HepG2 (cell line): Measurements from ENCODE around the gene DOHH. TPM values are rescaled to one million over a fixed set of nuclear protein-coding genes. Genes with fewer than 3 reads are reported as not detected.

Experiments
- ATF1 ChIP-seq: IDR thresholded peaks from 2 replicates; pipeline ENCODE4 v1.6.1; 2016; ENCODE audit warnings: mild to moderate bottlenecking, control low read depth
- CBX5 ChIP-seq: sonication (generic); formaldehyde crosslinking; IDR thresholded peaks from 2 replicates; pipeline ENCODE4 v1.4.0; 2020; ENCODE audit warnings: missing genetic modification reagents, borderline replicate concordance
- DMTF1 ChIP-seq: sonication (generic); formaldehyde crosslinking; IDR thresholded peaks from 2 replicates; pipeline ENCODE4 v1.4.0; 2020; ENCODE audit warnings: mild to moderate bottlenecking, missing genetic modification reagents
- DRAP1 ChIP-seq: IDR thresholded peaks from 2 replicates; pipeline ENCODE4 v1.6.1; 2016; ENCODE audit warnings: missing genetic modification reagents, missing compliant biosample characterization
- FOXP1 ChIP-seq, 2 experiments: fragments of 450-650 bp in 1 of 2; IDR thresholded peaks; 2 replicates each; pipeline ENCODE4 v1.6.1; 2017 to 2018; ENCODE audit warnings: antibody characterized with exemption in 1 of 2
- HDAC2 ChIP-seq: sonication (generic); formaldehyde crosslinking; IDR thresholded peaks from 2 replicates; pipeline ENCODE4 v1.4.0; 2020; ENCODE audit warnings: missing genetic modification reagents
- IRF9 ChIP-seq: sonication (generic); formaldehyde crosslinking; IDR thresholded peaks from 2 replicates; pipeline ENCODE4 v1.8.0; 2022; ENCODE audit warnings: missing genetic modification reagents, mild to moderate bottlenecking, borderline replicate concordance
- KMT2B ChIP-seq: IDR thresholded peaks from 2 replicates; pipeline ENCODE4 v1.6.1; 2016; ENCODE audit warnings: missing genetic modification reagents, missing compliant biosample characterization
- MEF2D ChIP-seq: sonication (generic); formaldehyde crosslinking; IDR thresholded peaks from 2 replicates; pipeline ENCODE4 v1.5.1; 2020; ENCODE audit warnings: mild to moderate bottlenecking, missing genetic modification reagents
- NFATC3 ChIP-seq: sonication (generic); formaldehyde crosslinking; IDR thresholded peaks from 2 replicates; pipeline ENCODE4 v1.5.1; 2020; ENCODE audit warnings: mild to moderate bottlenecking, missing genetic modification reagents
- NFYC ChIP-seq: IDR thresholded peaks from 2 replicates; pipeline ENCODE4 v1.6.1; 2016; ENCODE audit warnings: missing genetic modification reagents, missing compliant biosample characterization
- PCBP2 ChIP-seq: fragments of 200-400 bp; formaldehyde crosslinking; optimal IDR thresholded peaks from 2 replicates; pipeline ENCODE3; 2018; ENCODE audit warnings: low read length, low read depth; ENCODE audit not compliant: poor library complexity, severe bottlenecking
- SMC3 ChIP-seq: IDR thresholded peaks from 2 replicates; pipeline ENCODE4 v1.6.1; 2011; ENCODE audit warnings: low read length, improper control_type of control experiment
- SP2 ChIP-seq: sonication (generic); formaldehyde crosslinking; IDR thresholded peaks from 2 replicates; pipeline ENCODE4 v1.5.1; 2020; ENCODE audit warnings: mild to moderate bottlenecking, missing genetic modification reagents
- TMF1 ChIP-seq: sonication (generic); formaldehyde crosslinking; IDR thresholded peaks from 2 replicates; pipeline ENCODE4 v1.8.1; 2022; ENCODE audit warnings: low read depth, missing genetic modification reagents
- ZBTB20 ChIP-seq: sonication (generic); formaldehyde crosslinking; IDR thresholded peaks from 2 replicates; pipeline ENCODE4 v1.8.1; 2023; ENCODE audit warnings: missing genetic modification reagents, low read depth, mild to moderate bottlenecking, borderline replicate concordance
- ZNF180 ChIP-seq: sonication (generic); formaldehyde crosslinking; IDR thresholded peaks from 2 replicates; pipeline ENCODE4 v1.4.0; 2020; ENCODE audit warnings: low read depth, missing genetic modification reagents, borderline replicate concordance
- ZNF207 ChIP-seq: fragments of 450-650 bp; IDR thresholded peaks from 2 replicates; pipeline ENCODE4 v1.6.1; 2016; ENCODE audit warnings: antibody characterized with exemption, borderline replicate concordance
- ZNF317 ChIP-seq: sonication (generic); formaldehyde crosslinking; IDR thresholded peaks from 2 replicates; pipeline ENCODE4 v1.5.0; 2020; ENCODE audit warnings: mild to moderate bottlenecking, missing genetic modification reagents
- ZNF382 ChIP-seq: sonication (generic); formaldehyde crosslinking; IDR thresholded peaks from 2 replicates; pipeline ENCODE4 v1.5.0; 2020; ENCODE audit warnings: missing genetic modification reagents, mild to moderate bottlenecking, borderline replicate concordance
- ZNF691 ChIP-seq: sonication (generic); formaldehyde crosslinking; IDR thresholded peaks from 2 replicates; pipeline ENCODE4 v1.4.0; 2020; ENCODE audit warnings: missing genetic modification reagents, low read depth, mild to moderate bottlenecking, borderline replicate concordance
- polyA plus RNA-seq, 8 experiments: library from polyadenylated mRNA; depleted of rRNA in 3 of 8; stranded (reverse) in 7 of 8; unstranded in 1 of 8; fragments of >200 nt; fragmentation: Illumina TruSeq in 4 of 8; extraction: Trizol in 4 of 8; gene quantifications; 2 replicates each; pipeline versions ENCODE4 v1.2.1 to v1.2.3, GENCODE V29; 2011 to 2016; ENCODE audit warnings: low read depth in 4 of 8, missing spikeins in 1 of 8, mixed read lengths in 1 of 8; ENCODE audit not compliant: insufficient read depth in 1 of 8
- total RNA-seq, 5 experiments: library from RNA; depleted of rRNA; stranded (reverse); fragments of >200 nt; fragmentation: Illumina TruSeq; extraction: Trizol; gene quantifications; 2 replicates each; pipeline ENCODE4 v1.2.3, GENCODE V29; 2016; ENCODE audit warnings: low read depth in 1 of 5
- TF ChIP-seq, protein P1 (sequence below): sonication (generic); formaldehyde crosslinking; IDR thresholded peaks from 2 replicates; pipeline ENCODE4 v1.5.0; 2020; ENCODE audit warnings: mild to moderate bottlenecking, missing genetic modification reagents, moderate library complexity
- TF ChIP-seq, protein P2 (sequence below): IDR thresholded peaks from 2 replicates; pipeline ENCODE4 v1.6.1; 2016

Gene DOHH
- total and polyA plus RNA-seq, 2 of the 13 experiments (the other 11 are each of a cell fraction or from before 2014, with no cell fraction given), result 3.5 to 13.7 TPM

- TF ChIP-seq DRAP1 (CRISPR knock-in tag) (peak; percentile 49; the same call in 1 of the 2 replicates), CBX5 (CRISPR knock-in tag) (no peak), DMTF1 (no peak), IRF9 (CRISPR knock-in tag) (peak; percentile 46; the same call in 1 of the 2 replicates), ATF1 (CRISPR knock-in tag) (peak; percentile 91), MEF2D (CRISPR knock-in tag) (no peak), PCBP2 (no peak), SP2 (peak; percentile 28; the same call in 1 of the 2 replicates), KMT2B (CRISPR knock-in tag) (peak; percentile 65; the same call in 1 of the 2 replicates), ZNF317 (CRISPR knock-in tag) (no peak), HDAC2 (CRISPR knock-in tag) (peak; percentile 47; the same call in 1 of the 2 replicates), ZNF207 (no peak), TMF1 (CRISPR knock-in tag) (no peak), ZNF382 (CRISPR knock-in tag) (no peak), FOXP1 (IDR thresholded peaks at IDR 0.05) (no peak), FOXP1 (CRISPR knock-in tag; IDR thresholded peaks at IDR 0.05) (no peak), ZNF691 (CRISPR knock-in tag) (0 out of 2 replicates have a peak, but pooled peaks have one; percentile 43), NFATC3 (CRISPR knock-in tag) (no peak), NFYC (CRISPR knock-in tag) (peak; percentile 32; the same call in 1 of the 2 replicates), ZNF180 (CRISPR knock-in tag) (no peak), ZBTB20 (CRISPR knock-in tag) (no peak), SMC3 (no peak)
- TF ChIP-seq, protein P1, sequence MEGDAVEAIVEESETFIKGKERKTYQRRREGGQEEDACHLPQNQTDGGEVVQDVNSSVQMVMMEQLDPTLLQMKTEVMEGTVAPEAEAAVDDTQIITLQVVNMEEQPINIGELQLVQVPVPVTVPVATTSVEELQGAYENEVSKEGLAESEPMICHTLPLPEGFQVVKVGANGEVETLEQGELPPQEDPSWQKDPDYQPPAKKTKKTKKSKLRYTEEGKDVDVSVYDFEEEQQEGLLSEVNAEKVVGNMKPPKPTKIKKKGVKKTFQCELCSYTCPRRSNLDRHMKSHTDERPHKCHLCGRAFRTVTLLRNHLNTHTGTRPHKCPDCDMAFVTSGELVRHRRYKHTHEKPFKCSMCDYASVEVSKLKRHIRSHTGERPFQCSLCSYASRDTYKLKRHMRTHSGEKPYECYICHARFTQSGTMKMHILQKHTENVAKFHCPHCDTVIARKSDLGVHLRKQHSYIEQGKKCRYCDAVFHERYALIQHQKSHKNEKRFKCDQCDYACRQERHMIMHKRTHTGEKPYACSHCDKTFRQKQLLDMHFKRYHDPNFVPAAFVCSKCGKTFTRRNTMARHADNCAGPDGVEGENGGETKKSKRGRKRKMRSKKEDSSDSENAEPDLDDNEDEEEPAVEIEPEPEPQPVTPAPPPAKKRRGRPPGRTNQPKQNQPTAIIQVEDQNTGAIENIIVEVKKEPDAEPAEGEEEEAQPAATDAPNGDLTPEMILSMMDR (CRISPR knock-in tag), result peak; percentile 48
- TF ChIP-seq, protein P2, sequence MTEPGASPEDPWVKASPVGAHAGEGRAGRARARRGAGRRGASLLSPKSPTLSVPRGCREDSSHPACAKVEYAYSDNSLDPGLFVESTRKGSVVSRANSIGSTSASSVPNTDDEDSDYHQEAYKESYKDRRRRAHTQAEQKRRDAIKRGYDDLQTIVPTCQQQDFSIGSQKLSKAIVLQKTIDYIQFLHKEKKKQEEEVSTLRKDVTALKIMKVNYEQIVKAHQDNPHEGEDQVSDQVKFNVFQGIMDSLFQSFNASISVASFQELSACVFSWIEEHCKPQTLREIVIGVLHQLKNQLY (CRISPR knock-in tag), result peak; percentile 60; the same call in 1 of the 2 replicates
Observed at GRCh38 chr19:3505598-3506383, 5.3 kb upstream of the DOHH start, which contains the start of gene FZR1 (continued).
